ENCODE measurements around the gene ITPKB.
"Not testable (repeated sequence)": the region's sequence is repeated elsewhere in the genome, so short reads cannot be mapped to it uniquely, and the experiment has no call there.

ITPKB gene

DNA sequence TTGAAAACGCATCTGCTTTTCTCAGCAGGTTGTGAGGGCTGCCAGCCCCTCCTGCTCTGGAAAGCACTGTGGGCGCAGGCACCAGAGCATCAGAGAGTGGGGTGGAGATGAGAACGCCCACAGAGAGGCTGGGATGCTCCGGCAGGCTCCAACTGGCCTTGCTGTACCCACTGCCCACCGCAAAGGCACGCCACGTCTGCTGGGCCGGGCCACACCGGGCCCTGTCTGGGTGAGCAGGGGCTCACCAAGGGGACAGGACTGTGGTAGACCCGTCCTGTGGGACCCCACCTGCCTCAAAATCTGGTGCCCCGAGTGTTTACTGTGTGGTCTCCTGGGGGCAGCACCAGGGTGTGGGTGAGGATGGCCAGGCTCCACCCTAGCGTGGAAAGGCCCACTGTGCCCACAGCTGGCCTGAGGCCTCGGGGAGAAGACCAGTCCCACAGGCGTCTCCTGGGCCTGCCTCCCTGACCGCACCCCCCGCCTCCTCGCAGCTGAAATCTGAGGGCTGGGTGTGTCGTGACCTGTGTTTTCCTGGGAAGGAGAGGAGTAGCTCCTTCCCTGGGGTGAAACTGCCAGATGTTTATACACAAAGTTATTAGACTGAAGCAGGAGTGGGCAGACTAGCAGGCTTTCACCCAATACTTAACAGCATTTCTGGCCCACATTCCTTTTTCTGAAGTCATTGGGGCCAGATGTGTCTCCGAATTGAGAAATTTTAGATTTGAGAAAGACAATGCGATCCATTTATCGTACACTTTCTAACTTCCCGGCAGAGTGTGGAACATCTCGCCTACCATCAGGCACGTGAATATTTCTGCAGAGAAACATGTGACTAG is 136.7 kb downstream of the ITPKB start:
- DNase-seq (ENCODE audit: low read depth, low spot score), result no peak

GRCh38 chr1:226601456-226601855 is 137.6 kb downstream of the ITPKB start:
- no peak for DNase-seq (ENCODE audit: low read depth, low spot score)

- no peak for DNase-seq (ENCODE audit: low read depth, low spot score)
Observed at GRCh38 chr1:226600254-226600653, 138.8 kb downstream of the ITPKB start.

DNA sequence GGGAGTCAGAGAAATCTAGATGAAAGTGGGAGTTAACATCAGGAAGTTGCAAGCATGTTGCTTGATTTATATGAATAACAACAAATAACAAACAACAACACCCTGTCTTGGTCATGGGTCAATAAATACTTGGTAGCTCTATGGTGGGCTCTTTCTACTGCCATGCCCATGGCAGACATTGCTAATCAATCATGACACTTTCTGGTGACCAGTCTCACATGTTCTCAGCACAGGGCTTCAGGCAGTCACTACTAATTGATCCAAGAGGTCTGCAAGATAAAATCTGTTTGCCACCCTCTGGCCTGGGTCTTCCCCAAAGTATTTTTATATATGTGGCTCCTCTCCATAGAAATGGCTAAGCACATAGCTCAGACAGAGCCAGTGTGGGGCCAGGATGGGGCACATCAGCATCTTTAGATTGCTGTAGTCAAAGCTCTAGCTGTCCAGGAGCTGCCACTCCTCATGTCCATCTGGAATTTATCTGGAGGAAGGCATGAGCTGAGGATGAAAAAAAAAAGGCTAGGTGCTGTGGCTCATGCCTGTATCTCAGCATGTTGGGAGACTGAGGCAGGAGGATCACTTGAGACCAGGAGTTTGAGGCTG is 139.3 kb downstream of the ITPKB start:
- DNase-seq (ENCODE audit: low read depth, low spot score), result no peak

- not testable (repeated sequence) for DNase-seq (ENCODE audit: low read depth, low spot score)
Observed at GRCh38 chr1:226598955-226599354, 140.1 kb downstream of the ITPKB start.

DNA sequence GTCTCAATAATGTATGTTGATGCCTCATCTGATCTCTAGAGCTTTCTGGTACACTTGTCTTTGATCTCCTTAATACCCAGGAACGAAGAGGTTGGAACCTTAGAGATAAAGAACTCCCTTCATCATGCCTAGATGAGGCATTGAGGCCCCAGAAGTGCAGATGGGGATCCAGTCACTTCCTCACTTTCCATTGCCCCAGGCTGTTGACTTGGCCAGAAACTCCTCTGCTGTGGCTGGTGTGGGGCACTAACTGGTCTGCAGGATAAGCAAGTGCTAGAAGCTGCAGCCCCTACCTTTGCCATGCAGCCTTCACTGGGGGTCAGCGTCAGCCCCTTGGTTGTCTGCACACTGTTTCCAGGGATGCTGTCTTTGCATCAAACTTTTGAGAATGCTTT is 140.6 kb downstream of the ITPKB start:
- no peak for DNase-seq (ENCODE audit: low read depth, low spot score)

DNA sequence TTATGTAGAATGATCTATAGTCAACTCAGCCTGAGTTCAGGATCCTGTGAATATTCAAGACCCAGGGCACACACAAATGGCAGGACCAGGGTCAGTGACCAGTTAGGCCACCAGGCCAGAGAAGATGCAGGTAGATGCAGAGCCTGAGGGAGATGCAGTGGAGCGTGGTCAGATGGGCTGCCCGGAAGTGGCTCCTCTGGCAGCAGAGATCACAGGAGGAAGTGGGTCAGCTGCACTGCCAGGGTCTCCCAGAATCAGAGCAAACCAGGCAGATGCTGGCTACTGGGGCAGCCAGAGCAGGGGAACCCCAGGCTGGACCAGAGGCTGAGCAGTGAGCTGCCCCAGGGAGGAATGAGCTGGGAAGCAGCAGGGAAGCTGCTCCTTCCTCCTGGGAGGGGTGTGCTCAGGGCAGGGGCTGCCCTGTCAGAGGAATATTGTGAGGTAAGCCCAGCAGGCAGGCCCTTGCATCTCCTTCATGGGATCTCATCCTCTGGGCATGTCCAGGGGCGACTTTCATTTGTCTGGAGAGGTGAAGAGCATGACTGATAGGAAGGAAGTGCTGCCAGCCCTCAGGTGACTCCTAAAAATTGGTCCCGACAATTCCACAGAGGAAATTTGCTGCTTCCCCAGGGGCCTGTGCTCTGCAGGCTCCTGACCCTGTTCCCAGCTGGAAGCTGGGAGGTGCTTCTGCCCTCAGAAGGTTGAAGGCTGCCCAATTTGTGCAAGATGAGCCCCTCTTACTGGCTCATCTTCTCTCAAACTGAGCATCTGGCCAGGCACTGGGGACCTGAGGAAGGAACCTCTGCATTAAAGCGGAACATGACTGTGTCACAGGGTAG is 141.2 kb downstream of the ITPKB start:
- no peak for DNase-seq (ENCODE audit: low read depth, low spot score)

GRCh38 chr1:226596531-226597165 is 142.4 kb downstream of the ITPKB start:
- no peak for DNase-seq (ENCODE audit: low read depth, low spot score)

DNA sequence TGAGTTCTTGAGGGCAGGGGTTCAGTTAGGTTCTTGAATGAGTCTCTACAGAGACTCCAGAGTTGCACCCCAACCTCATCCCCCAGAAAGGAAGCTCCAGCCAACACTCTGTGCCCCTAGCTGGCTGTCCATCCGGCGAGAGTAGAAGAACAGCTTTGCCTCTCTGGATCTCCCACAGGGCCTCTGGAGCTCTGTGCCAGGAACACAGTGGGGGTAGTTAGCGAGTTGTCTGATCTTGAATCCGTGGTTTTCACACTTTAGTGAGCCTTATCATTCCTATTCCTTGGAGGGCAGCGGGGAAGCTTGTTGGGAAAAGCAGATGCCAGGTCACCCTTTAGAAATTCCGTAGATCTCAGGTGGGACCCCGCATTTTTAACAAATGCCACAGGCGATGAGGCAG is 145.5 kb downstream of the ITPKB start:
- DNase-seq (ENCODE audit: low read depth, low spot score), result no peak

- no peak for DNase-seq (ENCODE audit: low read depth, low spot score)
Observed at GRCh38 chr1:226590614-226591013, 148.5 kb downstream of the ITPKB start.

DNA sequence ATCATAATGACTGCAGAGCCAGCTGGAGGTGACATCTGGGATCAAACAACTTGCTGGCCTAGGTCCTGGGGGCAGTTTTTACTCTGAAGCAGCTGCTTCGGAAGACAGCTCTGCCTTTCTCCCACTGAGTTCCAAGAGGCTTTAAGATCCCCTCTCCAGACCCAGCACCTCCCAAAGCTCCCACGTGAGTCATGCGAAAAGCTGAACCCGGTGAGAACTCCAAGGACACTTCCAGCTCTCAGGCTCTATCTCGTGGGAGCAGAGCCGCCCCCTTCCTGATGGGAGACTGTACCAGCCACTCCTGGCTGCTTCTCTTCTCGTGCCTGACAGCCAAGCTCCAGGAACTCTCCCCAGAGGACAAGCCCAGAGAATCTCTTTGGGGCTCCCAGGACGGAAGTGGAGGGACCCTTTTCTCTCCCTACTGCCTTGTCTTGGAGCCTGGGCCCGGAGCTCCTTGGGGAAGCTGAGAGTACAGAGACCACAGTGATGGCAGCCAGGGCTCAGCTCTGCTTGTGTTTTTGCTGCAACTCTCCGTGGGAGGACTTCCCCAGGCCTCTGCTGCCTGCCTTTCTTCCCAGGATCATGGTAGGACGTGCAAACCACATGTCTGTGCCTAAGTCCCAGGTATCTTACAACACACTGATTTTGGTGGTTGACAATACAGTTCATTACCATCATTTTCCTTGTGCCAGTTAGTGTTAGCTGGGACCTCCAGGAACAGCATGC is 149.9 kb downstream of the ITPKB start:
- no peak for DNase-seq (ENCODE audit: low read depth, low spot score)

- no peak for DNase-seq (ENCODE audit: low read depth, low spot score)
Observed at GRCh38 chr1:226588484-226588883, 150.6 kb downstream of the ITPKB start.

DNA sequence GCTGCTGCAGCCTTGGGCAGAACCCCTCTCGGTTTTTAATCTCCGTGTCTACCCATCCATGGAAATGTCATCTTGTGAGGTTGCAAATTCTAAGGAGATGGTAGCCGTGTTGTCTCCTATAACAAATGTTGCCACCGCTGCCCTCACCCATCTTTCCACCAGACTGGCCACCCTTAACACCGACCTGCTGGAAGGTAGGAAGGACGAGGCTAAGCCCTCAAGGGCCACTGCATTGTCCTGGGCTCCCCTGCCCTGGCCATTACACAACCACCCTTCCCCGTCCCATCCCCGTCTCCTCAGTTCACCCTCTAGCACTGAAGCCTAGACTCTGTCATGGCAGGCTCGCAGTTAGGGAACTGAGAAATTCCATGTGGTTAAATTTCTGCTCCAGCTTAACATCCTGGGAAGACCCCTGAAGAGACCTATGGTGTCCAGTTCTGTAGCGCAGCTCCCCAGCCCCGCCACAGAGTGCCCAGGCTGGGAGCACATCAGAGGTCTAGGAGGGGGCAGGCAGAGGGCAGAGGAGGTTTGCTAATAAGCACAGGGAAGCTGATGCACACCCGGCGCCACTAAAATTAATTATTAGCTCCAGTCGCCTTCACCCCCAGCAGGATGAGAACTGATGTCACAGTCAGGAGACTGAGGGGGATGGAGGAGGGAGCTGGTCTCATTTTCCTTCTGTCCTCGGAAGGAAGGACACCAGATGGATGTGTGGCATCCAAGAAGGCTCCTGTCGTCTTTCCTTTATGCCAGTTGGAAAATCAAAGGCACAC is 152.2 kb downstream of the ITPKB start:
- no peak for DNase-seq (ENCODE audit: low read depth, low spot score)

GRCh38 chr1:226586116-226586515 is 153.0 kb downstream of the ITPKB start:
- DNase-seq (ENCODE audit: low read depth, low spot score), result no peak

- DNase-seq (ENCODE audit: low read depth, low spot score), result no peak
Observed at GRCh38 chr1:226584164-226584563, 154.9 kb downstream of the ITPKB start.

DNA sequence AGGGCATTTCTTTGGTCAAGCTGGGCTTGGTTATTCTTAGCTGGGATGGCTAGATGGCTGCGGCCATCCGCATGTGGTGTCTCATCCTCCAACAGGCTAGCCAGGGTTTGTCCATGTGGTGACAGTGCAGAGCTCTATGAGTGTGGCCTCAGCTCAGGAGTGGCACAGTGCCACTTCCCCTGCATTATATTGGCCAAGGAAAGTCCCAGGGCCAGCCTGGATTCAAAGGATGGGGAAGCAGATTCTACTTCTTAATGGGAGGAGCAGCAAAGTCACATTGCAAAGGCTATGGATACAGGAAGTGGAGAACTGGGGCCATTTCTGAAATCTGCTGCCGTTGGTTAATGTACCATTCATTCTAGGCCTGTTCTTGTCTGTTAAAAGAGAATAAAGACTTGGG is 156.1 kb downstream of the ITPKB start:
- no peak for DNase-seq (ENCODE audit: low read depth, low spot score)
